GM12801 (cell line): ENCODE data around the gene CCDC122.

ENCODE experiments used
- CTCF ChIP-seq: IDR thresholded peaks from one replicate; pipeline ENCODE4 v1.5.1; 2011; ENCODE audit warnings: control low read depth; ENCODE audit not compliant: insufficient read length; ENCODE audit errors: extremely low read depth

The CCDC122 gene

GRCh38 chr13:43787997-43788396, 91.5 kb downstream of the CCDC122 start:
- no peak for TF ChIP-seq CTCF

GRCh38 chr13:43787518-43787891, 92.0 kb downstream of the CCDC122 start:
- TF ChIP-seq CTCF: no peak

- TF ChIP-seq CTCF: no peak
Measured at GRCh38 chr13:43786766-43787517, 92.6 kb downstream of the CCDC122 start, which contains the start of gene ENOX1. Gene ENOX1, minus strand, starts transcription at chr13:43786972.

GRCh38 chr13:43786472-43786765, 93.1 kb downstream of the CCDC122 start:
- no peak for TF ChIP-seq CTCF
